Subcutaneous adipose tissue (tissue), 4 donors: ENCODE measurements around the gene SLIT3. TPM values are rescaled to one million over a fixed set of nuclear protein-coding genes. Genes with fewer than 3 reads are reported as not detected.

ENCODE experiments used
- CTCF ChIP-seq: fragments of 450-650 bp; IDR thresholded peaks from one replicate; pipeline ENCODE4 v1.5.1; 2016; ENCODE audit warnings: low read depth, mild to moderate bottlenecking, control low read depth, antibody characterized with exemption, moderate library complexity
- total RNA-seq, 4 donors: library from RNA; depleted of rRNA; stranded (reverse); fragments of >200 nt; gene quantifications; one replicate each; pipeline ENCODE4 v1.1.0, GENCODE V29; 2016

The SLIT3 gene
- total RNA-seq, 4 donors from 2014 or later: 48.1 to 163 (median 83.2) TPM

GRCh38 chr5:168988699-168989098 is 312.2 kb downstream of the SLIT3 start:
- no peak for TF ChIP-seq CTCF

- TF ChIP-seq CTCF: no peak
Measured at GRCh38 chr5:168987543-168988300, 313.2 kb downstream of the SLIT3 start.

- no peak for TF ChIP-seq CTCF
Measured at GRCh38 chr5:168985454-168985853, 315.5 kb downstream of the SLIT3 start.

- no peak for TF ChIP-seq CTCF
Measured at GRCh38 chr5:168984135-168984675, 316.7 kb downstream of the SLIT3 start.

GRCh38 chr5:168979135-168979534 is 321.8 kb downstream of the SLIT3 start:
- TF ChIP-seq CTCF: no peak

- no peak for TF ChIP-seq CTCF
Measured at GRCh38 chr5:168978500-168978899, 322.4 kb downstream of the SLIT3 start.

- TF ChIP-seq CTCF: no peak
Measured at GRCh38 chr5:168978015-168978414, 322.9 kb downstream of the SLIT3 start.
